Prostate gland (tissue), 2 donors: ENCODE results near the gene CETP. TPM values are rescaled to one million over a fixed set of nuclear protein-coding genes. Genes with fewer than 3 reads are reported as not detected.

Experiments used
- DNase-seq: peaks from one replicate; pipeline ENCODE4 v3.0.0-alpha.2; 2019; ENCODE audit warnings: low spot score
- H3K27ac ChIP-seq, 2 donors: fragments of 200-600 bp; sonication (generic); 2 replicates each; pipeline ENCODE4 v1.5.1; 2017 to 2019
- H3K27me3 ChIP-seq: fragments of 200-600 bp; sonication (generic); replicated peaks from 2 replicates; pipeline ENCODE4 v1.5.1; 2019; ENCODE audit not compliant: insufficient read depth
- H3K36me3 ChIP-seq, 2 donors: fragments of 200-600 bp; sonication (generic); 1 replicate in 1 of 2; 2 replicates in 1 of 2; pipeline versions ENCODE4 v1.5.1 to v1.8.1; 2017 to 2019
- H3K4me1 ChIP-seq: fragments of 200-600 bp; sonication (generic); replicated peaks from 2 replicates; pipeline ENCODE4 v1.5.1; 2019
- H3K4me3 ChIP-seq, 2 donors: fragments of 200-600 bp; sonication (generic); 2 replicates each; pipeline ENCODE4 v1.5.1; 2017 to 2019
- H3K9me3 ChIP-seq: fragments of 200-600 bp; sonication (generic); 2 replicates; pipeline ENCODE4 v1.5.1; 2017
- CTCF ChIP-seq, 4 experiments: fragments of 200-600 bp in 2 of 4; fragments of 450-650 bp in 2 of 4; sonication (generic) in 2 of 4; IDR thresholded peaks; 1 replicate in 3 of 4; 2 replicates in 1 of 4; pipeline ENCODE4 v1.5.1; 2016 to 2019; ENCODE audit warnings: antibody characterized with exemption in 4 of 4, mild to moderate bottlenecking in 2 of 4, moderate library complexity in 2 of 4
- POLR2A ChIP-seq: fragments of 450-650 bp; IDR thresholded peaks from one replicate; pipeline ENCODE4 v1.6.1; 2016; ENCODE audit warnings: antibody characterized with exemption, mild to moderate bottlenecking
- POLR2AphosphoS5 ChIP-seq: sonication (generic); formaldehyde crosslinking; IDR thresholded peaks from one replicate; pipeline ENCODE4 v1.6.1; 2017; ENCODE audit warnings: antibody characterized with exemption
- WGBS: methylation state at CpG from one replicate; pipeline ENCODE4 v1.1.5; 2018; 5-methylcytosine and 5-hydroxymethylcytosine counted together
- intact Hi-C: fragments of 100-400 bp; cut with DNase I; formaldehyde crosslinking; loops from one replicate; pipeline ENCODE4 v1.14.2; 2022
- total RNA-seq, 2 donors: library from RNA; depleted of rRNA; stranded (reverse); fragments of >200 nt; gene quantifications; one replicate each; pipeline ENCODE4 v1.1.0, GENCODE V29; 2016

CETP gene
- total RNA-seq, 2 donors from 2014 or later = 0.40 TPM; not detected in 1

GRCh38 chr16:57032931-57033330 is 71.2 kb downstream of the CETP start:
- Histone ChIP-seq H3K27ac (no peak overlapping the region), H3K4me1 (no peaks in the 10 kb centered on the region), H3K27me3 (no peaks in the 10 kb centered on the region), H3K4me3 (no peak overlapping the region), H3K9me3 (no peaks in the 10 kb centered on the region), H3K36me3 (no peaks in the 10 kb centered on the region)
- TF ChIP-seq POLR2AphosphoS5 (no peak), CTCF (IDR thresholded peaks at IDR 0.05) (no peak), POLR2A (no peak)
- no peak for DNase-seq
- 90% methylated on average over 5 of the region's 5 CpGs for WGBS
- intact Hi-C loops = no loop called here

Other genes with a start within 250 kb of the CETP start
- 10 to 100 TPM; 38.8 to 73.3 TPM for gene NUP93, start 231.8 kb upstream of the CETP start, total RNA-seq
- under 1 TPM in 1 of 2 donors, not detected in 1; 0.23 TPM for gene SLC12A3, start 96.7 kb upstream of the CETP start, total RNA-seq
- gene HERPUD1, start 29.8 kb upstream of the CETP start, total RNA-seq = 100 to 1,000 TPM; 365 to 952 TPM
- 10 to 100 TPM in 1 of 2 donors, 1 to 10 TPM in 1; 9.5 to 31.2 TPM for gene NLRC5, start 27.6 kb downstream of the CETP start, total RNA-seq
- gene CPNE2, start 130.6 kb downstream of the CETP start, total RNA-seq = 10 to 100 TPM; 22.3 to 23.3 TPM
- gene PSME3IP1, start 224.1 kb downstream of the CETP start, total RNA-seq = 10 to 100 TPM; 64.1 to 95.8 TPM
- 10 to 100 TPM; 35.8 to 45.3 TPM for gene RSPRY1, start 224.4 kb downstream of the CETP start, total RNA-seq